ENCODE results near the gene HAUS6. TPM values are rescaled to one million over a fixed set of nuclear protein-coding genes. Genes with fewer than 3 reads are reported as not detected.
A peak's percentile ranks its signal among the peaks of the same experiment; 100 is the strongest.

The HAUS6 gene
- total RNA-seq, 1 donor from 2014 or later: 27.2 TPM

DNA sequence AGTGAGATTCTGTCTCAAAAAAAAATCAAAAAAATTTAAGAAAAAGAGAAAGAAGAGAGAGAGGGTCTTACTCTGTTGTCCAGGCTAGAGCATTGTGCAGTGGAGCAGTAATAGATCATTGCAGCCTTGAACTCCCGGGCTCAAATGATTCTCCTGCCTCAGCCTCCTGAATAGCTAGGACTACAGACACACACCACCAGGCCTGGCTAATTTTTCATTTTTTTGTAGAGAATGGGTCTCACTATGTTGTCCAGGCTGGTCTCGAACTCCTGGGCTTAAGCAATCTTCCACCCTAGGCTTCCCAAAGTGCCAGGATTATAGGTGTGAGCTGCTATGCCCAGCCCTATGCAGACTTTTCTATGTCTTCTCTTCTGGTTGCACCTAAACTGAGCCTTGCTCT lies 28.5 kb downstream of the HAUS6 start:
- no peak for DNase-seq (ENCODE audit: low read depth)
- H3K4me3 ChIP-seq (ENCODE audit: low read depth, low read length): no peak overlapping the region
- TF ChIP-seq CTCF (conservative IDR thresholded peaks at IDR 0.05; ENCODE audit: low read depth, low read length): no peak

DNA sequence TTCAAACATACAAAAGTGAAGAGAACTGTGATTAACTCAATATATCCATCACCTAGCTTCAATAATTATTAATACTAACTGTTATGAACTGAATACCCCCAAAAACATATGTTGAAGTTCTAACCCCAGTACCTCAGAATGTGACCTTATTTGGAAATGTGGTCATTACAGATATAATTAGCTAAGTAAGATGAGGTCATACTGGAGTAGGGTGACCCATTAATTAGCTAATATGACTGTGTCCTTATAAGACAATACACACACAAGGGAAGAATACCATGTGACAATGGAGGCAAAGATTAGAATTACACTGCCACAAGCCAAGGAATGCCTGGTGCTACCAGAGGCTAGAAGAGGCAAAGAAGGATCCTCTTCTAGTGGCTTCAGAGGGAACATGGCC lies 45.7 kb downstream of the HAUS6 start:
- no peak for TF ChIP-seq CTCF (conservative IDR thresholded peaks at IDR 0.05; ENCODE audit: low read depth, low read length)

DNA sequence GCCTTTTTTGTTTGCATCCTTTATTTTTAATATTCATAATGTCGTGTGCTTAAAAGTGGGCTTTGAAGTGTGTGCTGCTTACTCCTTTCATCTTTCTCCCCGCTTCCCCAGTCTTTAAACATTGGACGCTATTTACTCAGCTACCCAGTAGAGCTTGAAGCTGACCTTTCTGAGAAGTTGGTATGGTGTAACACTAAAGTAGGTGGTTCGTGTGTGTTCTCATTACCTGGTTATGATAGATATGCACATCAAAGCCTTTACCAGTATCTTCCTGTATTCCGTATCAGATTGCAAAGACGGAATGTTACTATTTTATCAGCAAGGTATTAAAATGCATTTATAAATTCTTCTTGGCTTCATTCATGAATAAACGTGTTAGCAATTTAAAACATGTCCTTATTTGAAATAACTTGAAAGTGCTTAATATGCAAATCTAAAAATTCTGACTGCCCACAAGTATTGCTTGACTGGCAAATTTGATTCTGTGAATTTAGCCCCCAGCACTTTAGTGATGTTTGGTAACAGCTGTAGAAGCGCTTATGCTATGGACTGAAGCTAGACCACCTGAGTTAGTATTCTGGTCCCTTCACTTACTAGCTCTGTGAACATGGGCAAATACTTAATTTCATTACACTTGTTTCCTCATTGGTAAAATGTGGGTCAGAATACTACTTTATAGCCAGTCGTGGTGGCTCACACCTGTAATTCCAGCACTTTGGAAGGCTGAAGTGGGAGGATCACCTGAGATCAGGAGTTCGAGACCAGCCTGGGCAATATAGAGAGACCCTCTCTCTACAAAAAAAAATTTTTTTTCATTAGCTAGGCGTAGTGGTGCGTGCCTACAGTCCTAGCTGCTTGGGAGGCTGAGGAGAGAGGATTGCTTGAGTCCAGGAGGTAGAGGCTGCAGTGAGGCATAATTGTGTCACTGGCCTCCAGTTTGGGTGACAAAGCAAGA lies 51.8 kb downstream of the HAUS6 start:
- no peak for TF ChIP-seq CTCF (conservative IDR thresholded peaks at IDR 0.05; ENCODE audit: low read depth, low read length)
- H3K4me3 ChIP-seq (ENCODE audit: low read depth, low read length): peak overlapping the region; percentile 71
- DNase-seq (ENCODE audit: low read depth): no peak

More for the DNA sequence above, 45.7 kb downstream of the HAUS6 start:
- no peak overlapping the region for H3K4me3 ChIP-seq (ENCODE audit: low read depth, low read length)
- DNase-seq (ENCODE audit: low read depth): no peak

DNA sequence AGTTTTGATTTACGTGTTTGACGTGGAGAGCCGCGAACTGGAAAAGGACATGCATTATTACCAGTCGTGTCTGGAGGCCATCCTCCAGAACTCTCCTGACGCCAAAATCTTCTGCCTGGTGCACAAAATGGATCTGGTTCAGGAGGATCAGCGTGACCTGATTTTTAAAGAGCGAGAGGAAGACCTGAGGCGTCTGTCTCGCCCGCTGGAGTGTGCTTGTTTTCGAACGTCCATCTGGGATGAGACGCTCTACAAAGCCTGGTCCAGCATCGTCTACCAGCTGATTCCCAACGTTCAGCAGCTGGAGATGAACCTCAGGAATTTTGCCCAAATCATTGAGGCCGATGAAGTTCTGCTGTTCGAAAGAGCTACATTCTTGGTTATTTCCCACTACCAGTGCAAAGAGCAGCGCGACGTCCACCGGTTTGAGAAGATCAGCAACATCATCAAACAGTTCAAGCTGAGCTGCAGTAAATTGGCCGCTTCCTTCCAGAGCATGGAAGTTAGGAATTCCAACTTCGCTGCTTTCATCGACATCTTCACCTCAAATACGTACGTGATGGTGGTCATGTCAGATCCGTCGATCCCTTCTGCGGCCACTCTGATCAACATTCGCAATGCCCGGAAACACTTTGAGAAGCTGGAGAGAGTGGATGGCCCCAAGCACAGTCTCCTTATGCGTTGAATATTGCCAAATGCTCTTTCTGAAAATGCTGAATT lies 52.6 kb downstream of the HAUS6 start:
- H3K4me3 ChIP-seq (ENCODE audit: low read depth, low read length): peak overlapping the region; percentile 71
- no peak for TF ChIP-seq CTCF (conservative IDR thresholded peaks at IDR 0.05; ENCODE audit: low read depth, low read length)
- no peak for DNase-seq (ENCODE audit: low read depth)

DNA sequence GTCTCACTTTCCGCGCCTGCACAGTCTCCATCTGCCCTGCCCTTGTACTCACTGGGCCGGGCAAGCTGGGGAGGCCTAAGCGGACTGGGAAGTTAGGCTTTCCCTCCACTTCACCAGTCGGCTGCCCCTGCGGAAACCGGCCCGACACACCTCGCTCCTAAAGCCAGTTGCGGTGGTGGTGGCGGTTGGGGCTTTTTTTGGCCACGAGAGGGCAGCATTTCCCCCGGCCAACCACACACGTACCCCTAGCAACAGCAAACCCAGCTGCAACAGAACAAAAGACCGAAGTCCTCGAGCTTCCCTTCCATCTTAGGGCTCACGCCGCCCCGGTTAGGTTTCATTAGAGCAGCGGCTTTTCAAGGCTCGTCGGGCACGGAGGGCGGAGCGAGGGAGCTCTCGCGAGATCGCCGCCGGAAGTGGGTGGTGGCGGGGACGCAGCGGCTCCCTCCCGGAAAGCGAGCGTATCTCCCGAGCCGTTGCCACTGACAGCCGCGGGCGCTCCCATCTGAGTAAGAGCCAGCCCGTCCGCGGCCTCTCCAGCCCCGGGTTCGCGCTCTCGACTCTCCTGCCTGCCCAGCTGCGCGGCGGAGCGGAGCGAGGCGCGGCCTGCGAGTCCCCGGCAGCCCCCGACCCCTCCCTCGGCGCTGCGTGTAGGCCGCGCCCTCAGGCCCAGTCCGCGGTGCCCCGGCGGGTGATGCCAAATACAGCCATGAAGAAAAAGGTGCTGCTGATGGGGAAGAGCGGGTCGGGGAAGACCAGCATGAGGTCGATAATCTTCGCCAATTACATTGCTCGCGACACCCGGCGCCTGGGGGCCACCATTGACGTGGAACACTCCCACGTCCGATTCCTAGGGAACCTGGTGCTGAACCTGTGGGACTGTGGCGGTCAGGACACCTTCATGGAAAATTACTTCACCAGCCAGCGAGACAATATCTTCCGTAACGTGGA lies 53.5 kb downstream of the HAUS6 start, which contains the start of gene RRAGA:
Gene RRAGA, plus strand, starts transcription at position 462 of the 951 bp plus-strand sequence. Its CDS starts 233 bp downstream, at position 695.
- DNase-seq (ENCODE audit: low read depth): peak; percentile 80
- TF ChIP-seq CTCF (conservative IDR thresholded peaks at IDR 0.05; ENCODE audit: low read depth, low read length): peak; percentile 88
- H3K4me3 ChIP-seq (ENCODE audit: low read depth, low read length): peak within 1 kb of the TSS; percentile 71

GRCh38 chr9:19036611-19037010 lies 66.1 kb downstream of the HAUS6 start:
- TF ChIP-seq CTCF (conservative IDR thresholded peaks at IDR 0.05; ENCODE audit: low read depth, low read length): no peak
- DNase-seq (ENCODE audit: low read depth): no peak
- no peak overlapping the region for H3K4me3 ChIP-seq (ENCODE audit: low read depth, low read length)
